ENCODE results near the gene ACLY. TPM values are rescaled to one million over a fixed set of nuclear protein-coding genes. Genes with fewer than 3 reads are reported as not detected.

ACLY gene
- total and polyA plus RNA-seq, 2 of the 13 experiments (the other 11 are each of a cell fraction or from before 2014, with no cell fraction given): 111 to 218 TPM

DNA sequence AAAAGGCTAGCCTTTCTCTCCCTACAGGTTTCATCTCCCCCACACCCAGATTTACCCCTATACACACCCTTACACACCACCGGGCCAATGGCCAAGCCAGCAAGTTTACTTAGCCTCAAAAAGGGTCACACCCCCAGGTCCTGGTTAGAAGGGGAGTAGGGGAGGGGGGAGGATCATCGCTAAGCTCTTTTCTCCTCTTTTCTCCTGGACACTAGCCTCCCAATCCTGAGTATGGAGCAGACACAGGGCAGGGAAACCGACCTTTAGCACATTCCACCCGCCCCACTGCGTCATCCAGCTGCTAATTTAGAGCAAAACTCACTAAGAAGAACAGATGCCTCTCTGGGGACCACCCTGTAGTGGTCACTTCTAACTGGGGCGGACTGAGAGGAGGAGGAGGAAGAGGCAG is 4.4 kb downstream of the ACLY start (continued):
- peak; percentile 76; the same call in 1 of the 2 replicates for TF ChIP-seq HNF4G (IDR thresholded peaks at IDR 0.05; ENCODE audit: borderline replicate concordance, low read depth, low read length)
- no peak; the same call in 1 of the 2 replicates for TF ChIP-seq HNF4G (CRISPR knock-in tag; IDR thresholded peaks at IDR 0.05; ENCODE audit: borderline replicate concordance, low read depth)
- TF ChIP-seq, protein P1, sequence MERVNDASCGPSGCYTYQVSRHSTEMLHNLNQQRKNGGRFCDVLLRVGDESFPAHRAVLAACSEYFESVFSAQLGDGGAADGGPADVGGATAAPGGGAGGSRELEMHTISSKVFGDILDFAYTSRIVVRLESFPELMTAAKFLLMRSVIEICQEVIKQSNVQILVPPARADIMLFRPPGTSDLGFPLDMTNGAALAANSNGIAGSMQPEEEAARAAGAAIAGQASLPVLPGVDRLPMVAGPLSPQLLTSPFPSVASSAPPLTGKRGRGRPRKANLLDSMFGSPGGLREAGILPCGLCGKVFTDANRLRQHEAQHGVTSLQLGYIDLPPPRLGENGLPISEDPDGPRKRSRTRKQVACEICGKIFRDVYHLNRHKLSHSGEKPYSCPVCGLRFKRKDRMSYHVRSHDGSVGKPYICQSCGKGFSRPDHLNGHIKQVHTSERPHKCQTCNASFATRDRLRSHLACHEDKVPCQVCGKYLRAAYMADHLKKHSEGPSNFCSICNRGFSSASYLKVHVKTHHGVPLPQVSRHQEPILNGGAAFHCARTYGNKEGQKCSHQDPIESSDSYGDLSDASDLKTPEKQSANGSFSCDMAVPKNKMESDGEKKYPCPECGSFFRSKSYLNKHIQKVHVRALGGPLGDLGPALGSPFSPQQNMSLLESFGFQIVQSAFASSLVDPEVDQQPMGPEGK (CRISPR knock-in tag; IDR thresholded peaks at IDR 0.05): peak; percentile 77
- no peak for TF ChIP-seq KLF12 (CRISPR knock-in tag; IDR thresholded peaks at IDR 0.05; ENCODE audit: borderline replicate concordance)
- TF ChIP-seq CREM (IDR thresholded peaks at IDR 0.05): peak; percentile 25; the same call in 1 of the 2 replicates
- no peak for TF ChIP-seq CREM (CRISPR knock-in tag; IDR thresholded peaks at IDR 0.05)
- TF ChIP-seq HIVEP1 (CRISPR knock-in tag; IDR thresholded peaks at IDR 0.05): 0 out of 2 replicates have a peak, but pooled peaks have one; percentile 21
- TF ChIP-seq SOX6 (IDR thresholded peaks at IDR 0.05): no peak
- 0 out of 2 replicates have a peak, but pooled peaks have one; percentile 32 for TF ChIP-seq SOX6 (CRISPR knock-in tag; IDR thresholded peaks at IDR 0.05)
- peak; percentile 45; the same call in 1 of the 2 replicates for TF ChIP-seq PHF21A (CRISPR knock-in tag; IDR thresholded peaks at IDR 0.05)
- no peak for TF ChIP-seq MTA3 (CRISPR knock-in tag; IDR thresholded peaks at IDR 0.05)
- TF ChIP-seq ZNF136 (CRISPR knock-in tag; IDR thresholded peaks at IDR 0.05; ENCODE audit: low read depth): no peak
- TF ChIP-seq, protein P2, sequence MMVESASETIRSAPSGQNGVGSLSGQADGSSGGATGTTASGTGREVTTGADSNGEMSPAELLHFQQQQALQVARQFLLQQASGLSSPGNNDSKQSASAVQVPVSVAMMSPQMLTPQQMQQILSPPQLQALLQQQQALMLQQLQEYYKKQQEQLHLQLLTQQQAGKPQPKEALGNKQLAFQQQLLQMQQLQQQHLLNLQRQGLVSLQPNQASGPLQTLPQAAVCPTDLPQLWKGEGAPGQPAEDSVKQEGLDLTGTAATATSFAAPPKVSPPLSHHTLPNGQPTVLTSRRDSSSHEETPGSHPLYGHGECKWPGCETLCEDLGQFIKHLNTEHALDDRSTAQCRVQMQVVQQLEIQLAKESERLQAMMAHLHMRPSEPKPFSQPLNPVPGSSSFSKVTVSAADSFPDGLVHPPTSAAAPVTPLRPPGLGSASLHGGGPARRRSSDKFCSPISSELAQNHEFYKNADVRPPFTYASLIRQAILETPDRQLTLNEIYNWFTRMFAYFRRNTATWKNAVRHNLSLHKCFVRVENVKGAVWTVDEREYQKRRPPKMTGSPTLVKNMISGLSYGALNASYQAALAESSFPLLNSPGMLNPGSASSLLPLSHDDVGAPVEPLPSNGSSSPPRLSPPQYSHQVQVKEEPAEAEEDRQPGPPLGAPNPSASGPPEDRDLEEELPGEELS (CRISPR knock-in tag; IDR thresholded peaks at IDR 0.05): peak; percentile 47
- 0 out of 2 replicates have a peak, but pooled peaks have one; percentile 16 for TF ChIP-seq ZNF121 (CRISPR knock-in tag; IDR thresholded peaks at IDR 0.05)
- TF ChIP-seq ASH2L (IDR thresholded peaks at IDR 0.05; ENCODE audit: insufficient read length, low read depth, low read length): peak; percentile 25
- no peak for TF ChIP-seq ZNF747 (CRISPR knock-in tag; IDR thresholded peaks at IDR 0.05; ENCODE audit: borderline replicate concordance)
- TF ChIP-seq THAP11 (CRISPR knock-in tag; IDR thresholded peaks at IDR 0.05): peak; percentile 23; the same call in 1 of the 2 replicates
- peak; percentile 13; the same call in 1 of the 2 replicates for TF ChIP-seq ARNT2 (CRISPR knock-in tag; IDR thresholded peaks at IDR 0.05; ENCODE audit: low read depth)
- TF ChIP-seq GABPB1 (CRISPR knock-in tag; IDR thresholded peaks at IDR 0.05): no peak
- 0 out of 2 replicates have a peak, but pooled peaks have one; percentile 30 for TF ChIP-seq SP5 (CRISPR knock-in tag; IDR thresholded peaks at IDR 0.05; ENCODE audit: borderline replicate concordance, low read depth)
- TF ChIP-seq, protein P3, sequence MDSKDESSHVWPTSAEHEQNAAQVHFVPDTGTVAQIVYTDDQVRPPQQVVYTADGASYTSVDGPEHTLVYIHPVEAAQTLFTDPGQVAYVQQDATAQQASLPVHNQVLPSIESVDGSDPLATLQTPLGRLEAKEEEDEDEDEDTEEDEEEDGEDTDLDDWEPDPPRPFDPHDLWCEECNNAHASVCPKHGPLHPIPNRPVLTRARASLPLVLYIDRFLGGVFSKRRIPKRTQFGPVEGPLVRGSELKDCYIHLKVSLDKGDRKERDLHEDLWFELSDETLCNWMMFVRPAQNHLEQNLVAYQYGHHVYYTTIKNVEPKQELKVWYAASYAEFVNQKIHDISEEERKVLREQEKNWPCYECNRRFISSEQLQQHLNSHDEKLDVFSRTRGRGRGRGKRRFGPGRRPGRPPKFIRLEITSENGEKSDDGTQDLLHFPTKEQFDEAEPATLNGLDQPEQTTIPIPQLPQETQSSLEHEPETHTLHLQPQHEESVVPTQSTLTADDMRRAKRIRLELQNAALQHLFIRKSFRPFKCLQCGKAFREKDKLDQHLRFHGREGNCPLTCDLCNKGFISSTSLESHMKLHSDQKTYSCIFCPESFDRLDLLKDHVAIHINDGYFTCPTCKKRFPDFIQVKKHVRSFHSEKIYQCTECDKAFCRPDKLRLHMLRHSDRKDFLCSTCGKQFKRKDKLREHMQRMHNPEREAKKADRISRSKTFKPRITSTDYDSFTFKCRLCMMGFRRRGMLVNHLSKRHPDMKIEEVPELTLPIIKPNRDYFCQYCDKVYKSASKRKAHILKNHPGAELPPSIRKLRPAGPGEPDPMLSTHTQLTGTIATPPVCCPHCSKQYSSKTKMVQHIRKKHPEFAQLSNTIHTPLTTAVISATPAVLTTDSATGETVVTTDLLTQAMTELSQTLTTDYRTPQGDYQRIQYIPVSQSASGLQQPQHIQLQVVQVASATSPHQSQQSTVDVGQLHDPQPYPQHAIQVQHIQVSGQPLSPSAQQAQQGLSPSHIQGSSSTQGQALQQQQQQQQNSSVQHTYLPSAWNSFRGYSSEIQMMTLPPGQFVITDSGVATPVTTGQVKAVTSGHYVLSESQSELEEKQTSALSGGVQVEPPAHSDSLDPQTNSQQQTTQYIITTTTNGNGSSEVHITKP (CRISPR knock-in tag; IDR thresholded peaks at IDR 0.05; ENCODE audit: low read depth): peak; percentile 33; the same call in 1 of the 2 replicates
- TF ChIP-seq, protein P4, sequence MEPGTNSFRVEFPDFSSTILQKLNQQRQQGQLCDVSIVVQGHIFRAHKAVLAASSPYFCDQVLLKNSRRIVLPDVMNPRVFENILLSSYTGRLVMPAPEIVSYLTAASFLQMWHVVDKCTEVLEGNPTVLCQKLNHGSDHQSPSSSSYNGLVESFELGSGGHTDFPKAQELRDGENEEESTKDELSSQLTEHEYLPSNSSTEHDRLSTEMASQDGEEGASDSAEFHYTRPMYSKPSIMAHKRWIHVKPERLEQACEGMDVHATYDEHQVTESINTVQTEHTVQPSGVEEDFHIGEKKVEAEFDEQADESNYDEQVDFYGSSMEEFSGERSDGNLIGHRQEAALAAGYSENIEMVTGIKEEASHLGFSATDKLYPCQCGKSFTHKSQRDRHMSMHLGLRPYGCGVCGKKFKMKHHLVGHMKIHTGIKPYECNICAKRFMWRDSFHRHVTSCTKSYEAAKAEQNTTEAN (CRISPR knock-in tag; conservative IDR thresholded peaks at IDR 0.05): peak; percentile 83; the same call in 1 of the 2 replicates

All from HepG2 (cell line).